Breast epithelium (tissue), 4 donors: ENCODE results near the gene PLXNC1. TPM values are rescaled to one million over a fixed set of nuclear protein-coding genes. Genes with fewer than 3 reads are reported as not detected.

Experiments
- DNase-seq, 2 donors: peaks; one replicate each; pipeline ENCODE4 v3.0.0-alpha.2; 2019; ENCODE audit warnings: low spot score in 2 of 2
- H3K27ac ChIP-seq, 2 donors: fragments of 200-600 bp; sonication (generic) in 1 of 2; one replicate each; pipeline ENCODE4 v1.5.1; 2016 to 2019; ENCODE audit warnings: mild to moderate bottlenecking in 1 of 2
- H3K27me3 ChIP-seq, 2 donors: fragments of 200-600 bp; sonication (generic) in 1 of 2; one replicate each; pipeline versions ENCODE4 v1.5.1 to v1.6.0; 2017 to 2019; ENCODE audit warnings: control low read depth in 1 of 2, mild to moderate bottlenecking in 1 of 2
- H3K36me3 ChIP-seq: fragments of 200-600 bp; one replicate; pipeline ENCODE4 v1.5.1; 2019
- H3K4me1 ChIP-seq, 2 donors: fragments of 200-600 bp; sonication (generic); one replicate each; pipeline ENCODE4 v1.5.1; 2016 to 2019; ENCODE audit warnings: control low read depth in 1 of 2
- H3K4me3 ChIP-seq, 3 donors: fragments of 200-600 bp; sonication (generic); 1 replicate in 2 of 3; 2 replicates in 1 of 3; pipeline ENCODE4 v1.5.1; 2016 to 2019; ENCODE audit warnings: mild to moderate bottlenecking in 3 of 3, moderate library complexity in 2 of 3
- H3K9me3 ChIP-seq, 2 donors: fragments of 200-600 bp; sonication (generic) in 1 of 2; one replicate each; pipeline ENCODE4 v1.5.1; 2016 to 2019; ENCODE audit warnings: control low read depth in 1 of 2
- POLR2A ChIP-seq: fragments of 450-650 bp; IDR thresholded peaks from one replicate; pipeline ENCODE4 v1.6.1; 2016; ENCODE audit warnings: antibody characterized with exemption, mild to moderate bottlenecking, moderate library complexity
- POLR2AphosphoS5 ChIP-seq, 3 donors: sonication (generic); formaldehyde crosslinking; IDR thresholded peaks; one replicate each; pipeline ENCODE4 v1.6.1; 2017; ENCODE audit warnings: antibody characterized with exemption in 3 of 3
- intact Hi-C: fragments of 100-400 bp; cut with DNase I; formaldehyde crosslinking; loops from one replicate; pipeline ENCODE4 v1.15.1; 2023; ENCODE audit warnings: low total_unique reads
- total RNA-seq, 3 donors: library from RNA; depleted of rRNA; stranded (reverse); fragments of >200 nt; gene quantifications; one replicate each; pipeline ENCODE4 v1.1.0, GENCODE V29; 2016
- TF ChIP-seq, protein P1 (sequence below), 3 donors: fragments of 450-650 bp; IDR thresholded peaks; one replicate each; pipeline ENCODE4 v1.5.1; 2016 to 2017; ENCODE audit warnings: antibody characterized with exemption in 3 of 3, mild to moderate bottlenecking in 3 of 3, moderate library complexity in 3 of 3

Gene PLXNC1
- total RNA-seq, 3 donors from 2014 or later = 7.5 to 21.4 (median 8.2) TPM

- intact Hi-C loops = no loop called here
- Histone ChIP-seq H3K4me3 (no peak overlapping the region), H3K27ac (peak overlapping the region in 1 of 2 donors; percentile 95), H3K4me1 (peaks cover 0 to 2% of the 10 kb centered on the region in 2 donors), H3K9me3 (no peaks in the 10 kb centered on the region), H3K27me3 (no peaks in the 10 kb centered on the region), H3K36me3 (no peaks in the 10 kb centered on the region)
- TF ChIP-seq POLR2AphosphoS5 (IDR thresholded peaks at IDR 0.05) (no peak), POLR2A (no peak)
- TF ChIP-seq, protein P1, sequence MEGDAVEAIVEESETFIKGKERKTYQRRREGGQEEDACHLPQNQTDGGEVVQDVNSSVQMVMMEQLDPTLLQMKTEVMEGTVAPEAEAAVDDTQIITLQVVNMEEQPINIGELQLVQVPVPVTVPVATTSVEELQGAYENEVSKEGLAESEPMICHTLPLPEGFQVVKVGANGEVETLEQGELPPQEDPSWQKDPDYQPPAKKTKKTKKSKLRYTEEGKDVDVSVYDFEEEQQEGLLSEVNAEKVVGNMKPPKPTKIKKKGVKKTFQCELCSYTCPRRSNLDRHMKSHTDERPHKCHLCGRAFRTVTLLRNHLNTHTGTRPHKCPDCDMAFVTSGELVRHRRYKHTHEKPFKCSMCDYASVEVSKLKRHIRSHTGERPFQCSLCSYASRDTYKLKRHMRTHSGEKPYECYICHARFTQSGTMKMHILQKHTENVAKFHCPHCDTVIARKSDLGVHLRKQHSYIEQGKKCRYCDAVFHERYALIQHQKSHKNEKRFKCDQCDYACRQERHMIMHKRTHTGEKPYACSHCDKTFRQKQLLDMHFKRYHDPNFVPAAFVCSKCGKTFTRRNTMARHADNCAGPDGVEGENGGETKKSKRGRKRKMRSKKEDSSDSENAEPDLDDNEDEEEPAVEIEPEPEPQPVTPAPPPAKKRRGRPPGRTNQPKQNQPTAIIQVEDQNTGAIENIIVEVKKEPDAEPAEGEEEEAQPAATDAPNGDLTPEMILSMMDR (IDR thresholded peaks at IDR 0.05) = no peak
- no peak for DNase-seq
These were observed 112.3 kb downstream of the PLXNC1 start for GRCh38 chr12:94260717-94261116.

DNA sequence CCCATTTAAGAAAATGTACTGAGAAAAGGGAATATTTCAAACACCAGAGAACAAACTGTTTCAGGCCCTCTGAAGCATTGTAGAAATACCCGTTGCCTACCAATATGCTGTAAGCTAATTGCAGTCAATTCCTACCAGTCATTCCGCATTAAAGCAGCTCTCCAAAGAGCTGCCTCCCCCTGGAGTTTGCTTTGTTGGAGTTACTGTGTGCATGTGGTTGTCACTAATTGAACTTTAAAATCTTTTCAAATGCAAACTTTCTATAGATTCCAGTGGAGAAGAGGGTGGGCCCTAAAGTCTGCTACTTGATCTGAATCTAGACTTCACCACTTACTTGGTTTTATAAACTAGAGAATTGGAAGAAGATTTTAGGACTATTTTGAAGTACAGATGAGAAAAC lies 112.7 kb downstream of the PLXNC1 start:
- Histone ChIP-seq H3K27me3 (no peaks in the 10 kb centered on the region), H3K27ac (peak overlapping the region in 1 of 2 donors; percentile 95), H3K4me1 (peaks cover 0 to 2% of the 10 kb centered on the region in 2 donors), H3K4me3 (no peak overlapping the region), H3K9me3 (no peaks in the 10 kb centered on the region), H3K36me3 (no peaks in the 10 kb centered on the region)
- DNase-seq = no peak
- intact Hi-C loops = no loop called here
- TF ChIP-seq POLR2AphosphoS5 (IDR thresholded peaks at IDR 0.05) (no peak), POLR2A (no peak)
- TF ChIP-seq, protein P1 (IDR thresholded peaks at IDR 0.05) = no peak

DNA sequence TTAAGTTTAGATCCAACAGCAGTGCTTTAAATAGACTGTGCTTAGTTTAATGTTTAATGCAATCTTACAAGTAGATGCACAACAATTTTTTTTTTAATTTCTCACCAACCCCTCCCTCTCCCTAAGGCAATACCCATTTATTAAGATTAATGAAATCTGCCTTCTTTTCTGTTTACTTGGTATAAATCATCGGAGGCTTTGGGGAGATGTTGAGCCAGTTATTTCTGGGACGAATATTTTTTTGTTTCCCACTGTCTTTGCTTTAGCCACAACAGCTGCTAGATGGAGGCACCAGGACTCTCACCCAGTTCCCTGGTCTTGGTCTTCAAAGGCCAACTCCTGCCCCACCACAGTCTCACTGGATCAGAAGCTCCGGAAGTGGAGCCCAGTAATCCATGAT lies 113.4 kb downstream of the PLXNC1 start:
- Histone ChIP-seq H3K4me1 (peaks cover 0 to 2% of the 10 kb centered on the region in 2 donors), H3K9me3 (no peaks in the 10 kb centered on the region), H3K36me3 (no peaks in the 10 kb centered on the region), H3K4me3 (peak overlapping the region; percentile 50 to 86 (median 57)), H3K27ac (peak overlapping the region; percentile 89 to 95), H3K27me3 (no peaks in the 10 kb centered on the region)
- intact Hi-C loops = no loop called here
- DNase-seq = no peak
- TF ChIP-seq, protein P1 (IDR thresholded peaks at IDR 0.05) = peak in 1 of 3 donors; percentile 9
- no peak for TF ChIP-seq POLR2AphosphoS5 (IDR thresholded peaks at IDR 0.05)

GRCh38 chr12:94262228-94263010 lies 114.0 kb downstream of the PLXNC1 start:
- no peak for TF ChIP-seq POLR2A
- TF ChIP-seq, protein P1 (IDR thresholded peaks at IDR 0.05) = no peak
- peak; percentile 34 to 70 (median 67) for TF ChIP-seq POLR2AphosphoS5 (IDR thresholded peaks at IDR 0.05)
- Histone ChIP-seq H3K27ac (peak overlapping the region; percentile 89 to 95), H3K4me3 (peak overlapping the region; percentile 50 to 86 (median 57)), H3K27me3 (no peaks in the 10 kb centered on the region), H3K9me3 (no peaks in the 10 kb centered on the region), H3K36me3 (no peaks in the 10 kb centered on the region), H3K4me1 (peaks cover 0 to 3% of the 10 kb centered on the region in 2 donors)
- DNase-seq = peak; percentile 70 to 73
- intact Hi-C loops = no loop called here
